Measurements from ENCODE around the gene ZNF587B. TPM values are rescaled to one million over a fixed set of nuclear protein-coding genes. Genes with fewer than 3 reads are reported as not detected.

ZNF587B gene
- polyA plus RNA-seq, 3 donors = 0.18 to 6.6 (median 0.56) TPM

DNA sequence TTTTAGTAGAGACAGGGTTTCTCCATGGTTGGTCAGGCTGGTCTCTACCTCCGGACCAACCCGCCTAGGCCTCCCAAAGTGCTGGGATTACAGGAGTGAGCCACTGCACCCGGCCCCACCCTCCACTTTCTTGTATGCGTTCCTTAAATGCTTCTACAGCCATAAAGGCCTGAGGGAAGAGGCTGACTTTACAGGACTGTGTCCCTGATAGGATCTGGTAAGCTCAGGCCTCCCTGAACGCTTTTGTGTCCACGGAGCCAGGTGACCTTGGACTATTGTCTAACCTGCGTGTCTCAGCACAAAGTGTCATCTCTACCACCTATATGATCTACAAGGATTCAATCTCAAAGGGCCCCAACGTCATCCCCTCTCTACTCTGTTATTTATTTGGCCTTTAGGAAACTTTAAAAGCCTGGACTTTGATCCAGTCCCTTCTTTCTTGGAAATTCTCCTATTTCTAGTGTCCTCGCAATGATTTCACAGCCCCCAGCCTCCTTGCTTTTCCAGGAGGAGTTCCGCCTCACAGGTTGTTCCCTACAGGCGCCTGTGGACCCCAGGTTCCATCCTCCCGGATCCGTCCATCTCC is 16.1 kb upstream of the ZNF587B start:
- 26% methylated on average over 11 of the region's 13 CpGs for WGBS (ENCODE audit: insufficient coverage)
- Histone ChIP-seq H3K4me3 (replicated peaks in 1 of 3; ENCODE audit: low read depth in 2 of 3, low read length in 3 of 3) (peak overlapping the region; percentile 81 to 99 (median 99)), H2AFZ (ENCODE audit: insufficient read depth, low read depth, low read length, poor library complexity, severe bottlenecking) (peak overlapping the region; percentile 100)

DNA sequence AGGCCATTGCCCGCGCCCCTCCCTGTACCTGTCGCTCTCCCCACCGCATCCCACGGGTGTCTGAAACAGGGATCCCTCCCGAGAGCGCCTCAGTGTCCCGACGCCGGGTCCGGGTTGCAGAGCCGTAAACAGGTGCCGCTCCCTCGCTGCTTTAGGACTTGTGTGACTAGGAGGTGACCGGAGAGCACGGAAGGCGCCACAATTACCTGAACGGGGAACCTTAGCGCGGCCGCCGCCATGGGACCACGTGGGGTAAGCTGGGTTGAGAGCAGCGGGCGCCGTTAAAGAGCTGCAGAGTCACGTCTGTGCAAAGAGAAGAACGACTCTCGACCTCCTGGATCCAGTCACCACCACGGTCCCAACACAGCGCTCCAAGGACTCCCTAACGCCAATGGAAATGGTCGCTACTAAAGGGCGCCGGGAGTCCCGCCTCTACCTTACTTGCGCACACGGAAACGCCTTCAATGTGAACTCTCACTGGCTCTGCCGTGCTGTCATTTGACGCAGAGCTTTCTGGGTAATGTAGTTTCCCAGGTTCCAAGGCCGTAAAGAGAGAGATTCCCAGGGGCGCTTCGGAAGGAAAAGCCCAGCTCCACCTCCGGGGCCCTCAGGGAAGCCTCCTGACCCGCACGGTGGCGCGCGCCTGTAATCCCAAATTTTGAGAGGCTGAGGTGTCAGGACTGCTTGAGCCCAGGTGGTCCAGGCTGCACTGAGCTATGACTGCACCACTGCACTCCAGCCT is 15.4 kb upstream of the ZNF587B start, which contains the start of gene ZNF552:
TSS of gene ZNF552 (minus strand) at position 409 of the 742 bp plus-strand sequence. CDS start at position 239, 170 bp downstream.
- TF ChIP-seq, protein P1, sequence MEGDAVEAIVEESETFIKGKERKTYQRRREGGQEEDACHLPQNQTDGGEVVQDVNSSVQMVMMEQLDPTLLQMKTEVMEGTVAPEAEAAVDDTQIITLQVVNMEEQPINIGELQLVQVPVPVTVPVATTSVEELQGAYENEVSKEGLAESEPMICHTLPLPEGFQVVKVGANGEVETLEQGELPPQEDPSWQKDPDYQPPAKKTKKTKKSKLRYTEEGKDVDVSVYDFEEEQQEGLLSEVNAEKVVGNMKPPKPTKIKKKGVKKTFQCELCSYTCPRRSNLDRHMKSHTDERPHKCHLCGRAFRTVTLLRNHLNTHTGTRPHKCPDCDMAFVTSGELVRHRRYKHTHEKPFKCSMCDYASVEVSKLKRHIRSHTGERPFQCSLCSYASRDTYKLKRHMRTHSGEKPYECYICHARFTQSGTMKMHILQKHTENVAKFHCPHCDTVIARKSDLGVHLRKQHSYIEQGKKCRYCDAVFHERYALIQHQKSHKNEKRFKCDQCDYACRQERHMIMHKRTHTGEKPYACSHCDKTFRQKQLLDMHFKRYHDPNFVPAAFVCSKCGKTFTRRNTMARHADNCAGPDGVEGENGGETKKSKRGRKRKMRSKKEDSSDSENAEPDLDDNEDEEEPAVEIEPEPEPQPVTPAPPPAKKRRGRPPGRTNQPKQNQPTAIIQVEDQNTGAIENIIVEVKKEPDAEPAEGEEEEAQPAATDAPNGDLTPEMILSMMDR (IDR thresholded peaks at IDR 0.05) = no peak
- DNase-seq = peak; percentile 83 to 90 (median 86)
- H3K79me2 ChIP-seq (ENCODE audit: insufficient read depth, low read length) = peaks cover 13% of the 10 kb centered on the region
- no peaks in the 10 kb centered on the region for H3K9me3 ChIP-seq (replicated peaks in 1 of 2; ENCODE audit: control insufficient read depth in 1 of 2, insufficient read depth in 1 of 2, low read length in 2 of 2)
- Mint-ChIP-seq H3K4me1 (peaks cover 34% of the 10 kb centered on the region), H3K9me3 (no peaks in the 10 kb centered on the region), H3K27ac (peak within 1 kb of the TSS; percentile 87 to 93 (median 89)), H3K4me3 (peak within 1 kb of the TSS; percentile 93 to 96), H3K27me3 (ENCODE audit: low read depth in 3 of 3) (peaks cover 0 to 4% (median 0%) of the 10 kb centered on the region in 3 donors), H3K36me3 (peaks cover 14 to 28% of the 10 kb centered on the region in 2 donors)
- H4K20me1 ChIP-seq (ENCODE audit: insufficient read depth, low read length) = no peaks in the 10 kb centered on the region
- no peaks in the 10 kb centered on the region for H3K27me3 ChIP-seq (ENCODE audit: control insufficient read depth in 2 of 2, insufficient read depth in 2 of 2, low read length in 2 of 2)
- H3K9ac ChIP-seq (ENCODE audit: insufficient read depth, low read length, poor library complexity, severe bottlenecking) = peak within 1 kb of the TSS; percentile 89
- H3K36me3 ChIP-seq (replicated peaks in 1 of 2; ENCODE audit: control insufficient read depth in 1 of 2, insufficient read depth in 2 of 2, low read length in 2 of 2) = peaks cover 2 to 22% of the 10 kb centered on the region in 2 donors
- under 1% methylated on average over 50 of the region's 50 CpGs for WGBS (ENCODE audit: insufficient coverage)
- H3K4me1 ChIP-seq (ENCODE audit: control insufficient read depth in 1 of 2, insufficient read depth in 2 of 2, low read length in 2 of 2) = peaks cover 33 to 42% of the 10 kb centered on the region in 2 donors
- intact Hi-C loops (cut with micrococcal nuclease) = loop anchor here (2.0 to 5.0 kb wide), 4 partner anchors 34 to 67 kb away; partner anchors contain the start of genes ZNF586 (in 1 of the 2), ZNF587 (in 1 of the 2) and ZNF776 (in 1 of the 2)
- peak within 1 kb of the TSS; percentile 100 for H2AFZ ChIP-seq (ENCODE audit: insufficient read depth, low read depth, low read length, poor library complexity, severe bottlenecking)
- H3K4me3 ChIP-seq (replicated peaks in 1 of 3; ENCODE audit: low read depth in 2 of 3, low read length in 3 of 3) = peak within 1 kb of the TSS; percentile 81 to 99 (median 99)
- peak within 1 kb of the TSS; percentile 99 for H3K4me2 ChIP-seq (replicated peaks; ENCODE audit: extremely low read depth, low read length, poor library complexity, severe bottlenecking)
- H3K27ac ChIP-seq (ENCODE audit: low read depth in 1 of 2, low read length in 2 of 2) = peak within 1 kb of the TSS; percentile 76 to 91

More for the DNA sequence above, 16.1 kb upstream of the ZNF587B start:
- H3K36me3 ChIP-seq (replicated peaks in 1 of 2; ENCODE audit: control insufficient read depth in 1 of 2, insufficient read depth in 2 of 2, low read length in 2 of 2) = peaks cover 7 to 29% of the 10 kb centered on the region in 2 donors
- peaks cover 34% of the 10 kb centered on the region for H3K4me1 Mint-ChIP-seq
- peaks cover 9% of the 10 kb centered on the region for H3K79me2 ChIP-seq (ENCODE audit: insufficient read depth, low read length)
- peak overlapping the region; percentile 87 to 93 (median 89) for H3K27ac Mint-ChIP-seq
- TF ChIP-seq, protein P1 (IDR thresholded peaks at IDR 0.05) = no peak
- intact Hi-C loops (cut with micrococcal nuclease) = loop anchor here (2.0 to 5.0 kb wide), 3 partner anchors 35 to 45 kb away; partner anchors contain the start of genes ZNF586 (in 1 of the 2) and ZNF587 (in 1 of the 2)
- peak overlapping the region; percentile 76 to 91 for H3K27ac ChIP-seq (ENCODE audit: low read depth in 1 of 2, low read length in 2 of 2)
- H3K27me3 Mint-ChIP-seq (ENCODE audit: low read depth in 3 of 3) = peaks cover 0 to 4% (median 0%) of the 10 kb centered on the region in 3 donors
- no peaks in the 10 kb centered on the region for H3K27me3 ChIP-seq (ENCODE audit: control insufficient read depth in 2 of 2, insufficient read depth in 2 of 2, low read length in 2 of 2)
- H4K20me1 ChIP-seq (ENCODE audit: insufficient read depth, low read length) = no peaks in the 10 kb centered on the region
- peak overlapping the region; percentile 93 to 96 for H3K4me3 Mint-ChIP-seq
- no peaks in the 10 kb centered on the region for H3K9me3 ChIP-seq (replicated peaks in 1 of 2; ENCODE audit: control insufficient read depth in 1 of 2, insufficient read depth in 1 of 2, low read length in 2 of 2)
- H3K9me3 Mint-ChIP-seq = no peaks in the 10 kb centered on the region
- peaks cover 21 to 34% of the 10 kb centered on the region in 2 donors for H3K36me3 Mint-ChIP-seq
- no peak for DNase-seq
- H3K4me2 ChIP-seq (replicated peaks; ENCODE audit: extremely low read depth, low read length, poor library complexity, severe bottlenecking) = peak overlapping the region; percentile 99
- H3K9ac ChIP-seq (ENCODE audit: insufficient read depth, low read length, poor library complexity, severe bottlenecking) = peak overlapping the region; percentile 89
- peaks cover 33 to 39% of the 10 kb centered on the region in 2 donors for H3K4me1 ChIP-seq (ENCODE audit: control insufficient read depth in 1 of 2, insufficient read depth in 2 of 2, low read length in 2 of 2)

Measured in CD14-positive monocyte (primary cell).